ENCODE data around the gene L3MBTL2.

Gene L3MBTL2

DNA sequence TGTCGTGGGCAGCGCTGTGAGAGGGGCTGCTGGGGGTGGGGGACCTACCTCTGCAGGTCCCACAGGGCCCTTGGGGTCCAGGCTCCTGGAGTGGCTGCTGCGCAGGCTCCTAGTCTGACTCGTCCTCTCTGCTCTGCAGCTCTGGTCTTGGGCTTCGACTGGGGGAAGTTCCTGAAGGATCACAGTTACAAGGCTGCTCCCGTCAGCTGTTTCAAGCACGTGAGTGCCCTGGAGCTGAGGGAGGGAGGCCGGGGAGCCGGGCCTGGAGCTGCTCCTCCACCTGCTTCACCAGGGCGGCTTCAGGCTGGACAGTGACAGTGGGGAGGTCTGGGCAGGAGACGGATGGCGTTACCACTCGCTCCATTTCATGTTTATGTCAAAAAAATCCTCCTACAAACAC is 11.9 kb downstream of the L3MBTL2 start:
- no peak overlapping the region for H3K9ac ChIP-seq (ENCODE audit: low read length)

DNA sequence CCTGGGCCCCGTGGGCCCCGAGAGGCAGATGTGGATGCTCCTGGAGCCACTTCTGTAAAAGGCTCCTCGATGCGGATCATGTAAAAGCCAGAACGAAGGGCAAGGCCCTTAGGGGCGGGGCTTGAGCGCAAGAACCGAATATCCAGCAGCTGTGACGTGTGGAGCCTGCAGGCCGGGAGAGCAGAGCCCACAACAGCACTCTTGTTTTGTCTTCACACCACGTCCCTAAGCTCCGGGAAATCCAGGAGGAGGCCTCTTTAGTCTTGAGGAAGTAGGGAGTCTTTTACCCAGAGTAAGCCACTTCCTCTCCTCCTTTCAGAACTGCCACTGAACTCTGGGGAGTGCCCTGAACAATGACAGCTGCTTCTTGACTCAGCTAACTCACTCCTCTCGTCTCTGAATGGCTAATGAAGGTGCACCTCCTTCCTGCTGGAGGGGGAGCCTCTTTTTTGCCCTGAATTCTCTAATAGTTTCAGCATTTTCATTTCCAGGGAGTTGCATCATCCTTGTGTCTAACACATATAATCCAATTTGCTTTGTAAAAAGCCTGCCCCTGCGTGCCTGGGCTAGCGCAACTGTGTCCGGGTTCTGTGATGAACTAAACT is 12.5 kb downstream of the L3MBTL2 start:
- no peaks in the 10 kb centered on the region for H3K9me3 ChIP-seq (ENCODE audit: insufficient read depth, low read length)

More for the DNA sequence above, 11.9 kb downstream of the L3MBTL2 start:
- H3K79me2 ChIP-seq (ENCODE audit: insufficient read depth, low read length): no peaks in the 10 kb centered on the region
- no peaks in the 10 kb centered on the region for H3K27me3 ChIP-seq (ENCODE audit: low read length)
- H3F3A ChIP-seq (ENCODE audit: insufficient read depth): no peaks in the 10 kb centered on the region
- TF ChIP-seq, protein P1, sequence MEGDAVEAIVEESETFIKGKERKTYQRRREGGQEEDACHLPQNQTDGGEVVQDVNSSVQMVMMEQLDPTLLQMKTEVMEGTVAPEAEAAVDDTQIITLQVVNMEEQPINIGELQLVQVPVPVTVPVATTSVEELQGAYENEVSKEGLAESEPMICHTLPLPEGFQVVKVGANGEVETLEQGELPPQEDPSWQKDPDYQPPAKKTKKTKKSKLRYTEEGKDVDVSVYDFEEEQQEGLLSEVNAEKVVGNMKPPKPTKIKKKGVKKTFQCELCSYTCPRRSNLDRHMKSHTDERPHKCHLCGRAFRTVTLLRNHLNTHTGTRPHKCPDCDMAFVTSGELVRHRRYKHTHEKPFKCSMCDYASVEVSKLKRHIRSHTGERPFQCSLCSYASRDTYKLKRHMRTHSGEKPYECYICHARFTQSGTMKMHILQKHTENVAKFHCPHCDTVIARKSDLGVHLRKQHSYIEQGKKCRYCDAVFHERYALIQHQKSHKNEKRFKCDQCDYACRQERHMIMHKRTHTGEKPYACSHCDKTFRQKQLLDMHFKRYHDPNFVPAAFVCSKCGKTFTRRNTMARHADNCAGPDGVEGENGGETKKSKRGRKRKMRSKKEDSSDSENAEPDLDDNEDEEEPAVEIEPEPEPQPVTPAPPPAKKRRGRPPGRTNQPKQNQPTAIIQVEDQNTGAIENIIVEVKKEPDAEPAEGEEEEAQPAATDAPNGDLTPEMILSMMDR (IDR thresholded peaks at IDR 0.05; ENCODE audit: insufficient read depth, low read length, poor library complexity, severe bottlenecking): no peak
- no peak for TF ChIP-seq EZH2phosphoT487 (conservative IDR thresholded peaks at IDR 0.05; ENCODE audit: low read length)
- no peak overlapping the region for H3K4me2 ChIP-seq (ENCODE audit: low read depth, low read length, poor library complexity, severe bottlenecking)
- no peak overlapping the region for H3K27ac ChIP-seq (ENCODE audit: low read depth, low read length)
- H4K20me1 ChIP-seq (ENCODE audit: low read depth, low read length): no peaks in the 10 kb centered on the region
- no peaks in the 10 kb centered on the region for H3K9me2 ChIP-seq (replicated peaks; ENCODE audit: insufficient read depth, low read length)
- no peak overlapping the region for H2AFZ ChIP-seq (ENCODE audit: low read depth, low read length, severe bottlenecking)
- no peak overlapping the region for H3K4me3 ChIP-seq (ENCODE audit: insufficient read depth, low read length, poor library complexity, severe bottlenecking)
- H3K36me3 ChIP-seq (ENCODE audit: low read length): peaks cover 6% of the 10 kb centered on the region; the same call in 1 of the 2 replicates
- no peaks in the 10 kb centered on the region for H3K9me3 ChIP-seq (ENCODE audit: insufficient read depth, low read length)

DNA sequence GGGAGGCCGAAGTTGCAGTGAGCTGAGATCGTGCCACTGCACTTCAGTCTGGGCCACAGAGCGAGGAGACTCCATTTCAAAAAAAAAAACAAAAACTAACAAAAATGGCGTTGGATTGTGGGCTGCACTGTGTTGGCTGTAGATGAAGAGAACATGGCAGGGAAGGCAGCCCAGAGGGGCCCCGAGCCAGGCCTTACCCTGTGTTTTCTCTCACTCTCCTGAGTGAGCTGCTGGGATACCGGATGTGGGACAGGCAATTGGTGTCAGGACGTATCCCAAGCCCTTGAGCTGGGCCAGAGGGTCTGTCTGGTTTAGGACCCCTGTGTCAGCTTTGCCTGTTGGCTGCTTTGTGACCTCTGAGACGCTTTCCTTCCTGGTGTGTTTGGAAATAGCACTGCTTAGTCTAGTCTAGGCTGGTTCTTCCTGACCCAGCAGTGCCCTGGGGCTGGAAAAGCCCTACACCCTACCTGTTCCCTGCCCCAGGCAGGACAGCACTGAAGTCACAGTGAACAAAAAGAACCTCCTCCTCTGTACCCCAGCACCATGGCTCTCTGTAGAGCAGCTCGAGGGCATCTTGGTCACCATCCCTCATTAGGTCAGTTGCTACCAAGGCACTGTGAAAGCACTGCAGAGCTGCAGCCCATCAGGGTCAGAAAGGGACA is 17.9 kb downstream of the L3MBTL2 start:
- no peak overlapping the region for H3K4me2 ChIP-seq (ENCODE audit: low read depth, low read length, poor library complexity, severe bottlenecking)
- no peaks in the 10 kb centered on the region for H4K20me1 ChIP-seq (ENCODE audit: low read depth, low read length)
- no peaks in the 10 kb centered on the region for H3F3A ChIP-seq (ENCODE audit: insufficient read depth)
- H3K27ac ChIP-seq (ENCODE audit: low read depth, low read length): no peak overlapping the region
- H3K4me3 ChIP-seq (ENCODE audit: insufficient read depth, low read length, poor library complexity, severe bottlenecking): no peak overlapping the region
- no peak for TF ChIP-seq EZH2phosphoT487 (conservative IDR thresholded peaks at IDR 0.05; ENCODE audit: low read length)
- no peaks in the 10 kb centered on the region; the same call in 1 of the 2 replicates for H3K36me3 ChIP-seq (ENCODE audit: low read length)
- H2AFZ ChIP-seq (ENCODE audit: low read depth, low read length, severe bottlenecking): no peak overlapping the region
- H3K9ac ChIP-seq (ENCODE audit: low read length): no peak overlapping the region
- no peaks in the 10 kb centered on the region for H3K27me3 ChIP-seq (ENCODE audit: low read length)
- H3K9me2 ChIP-seq (replicated peaks; ENCODE audit: insufficient read depth, low read length): no peaks in the 10 kb centered on the region
- H3K79me2 ChIP-seq (ENCODE audit: insufficient read depth, low read length): no peaks in the 10 kb centered on the region
- no peaks in the 10 kb centered on the region for H3K9me3 ChIP-seq (ENCODE audit: insufficient read depth, low read length)

More for the DNA sequence above, 12.5 kb downstream of the L3MBTL2 start:
- Histone ChIP-seq H3K27me3 (ENCODE audit: low read length) (no peaks in the 10 kb centered on the region), H4K20me1 (ENCODE audit: low read depth, low read length) (no peaks in the 10 kb centered on the region), H3K4me3 (ENCODE audit: insufficient read depth, low read length, poor library complexity, severe bottlenecking) (no peak overlapping the region), H2AFZ (ENCODE audit: low read depth, low read length, severe bottlenecking) (no peak overlapping the region), H3K9ac (ENCODE audit: low read length) (no peak overlapping the region), H3K27ac (ENCODE audit: low read depth, low read length) (no peak overlapping the region), H3K79me2 (ENCODE audit: insufficient read depth, low read length) (no peaks in the 10 kb centered on the region), H3K4me2 (ENCODE audit: low read depth, low read length, poor library complexity, severe bottlenecking) (no peak overlapping the region), H3K36me3 (ENCODE audit: low read length) (peaks cover 6% of the 10 kb centered on the region; the same call in 1 of the 2 replicates), H3K9me2 (replicated peaks; ENCODE audit: insufficient read depth, low read length) (no peaks in the 10 kb centered on the region), H3F3A (ENCODE audit: insufficient read depth) (no peaks in the 10 kb centered on the region)
- TF ChIP-seq, protein P1 (IDR thresholded peaks at IDR 0.05; ENCODE audit: insufficient read depth, low read length, poor library complexity, severe bottlenecking): no peak
- no peak for TF ChIP-seq EZH2phosphoT487 (conservative IDR thresholded peaks at IDR 0.05; ENCODE audit: low read length)

DNA sequence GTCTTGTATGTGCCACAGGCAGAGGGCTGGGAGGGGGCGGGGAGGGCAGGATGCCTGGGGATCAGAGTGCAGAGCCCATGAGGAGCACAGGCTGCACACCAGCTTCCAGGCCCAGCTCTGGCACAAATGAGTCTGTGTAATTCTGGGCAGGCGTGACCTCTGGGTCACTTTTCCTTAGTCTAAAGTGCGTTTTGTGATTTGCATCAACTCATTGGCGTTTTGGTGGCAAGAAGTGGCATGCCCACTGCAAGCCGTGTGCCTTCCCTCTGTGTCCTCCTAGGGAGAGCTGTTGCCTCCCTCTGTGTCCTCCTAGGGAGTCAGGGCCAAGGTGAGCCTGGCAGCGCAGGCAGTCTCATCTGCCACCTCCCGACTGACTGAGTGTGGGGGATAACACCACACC is 18.4 kb downstream of the L3MBTL2 start:
- H3K36me3 ChIP-seq (ENCODE audit: low read length): no peaks in the 10 kb centered on the region; the same call in 1 of the 2 replicates
- no peak for TF ChIP-seq EZH2phosphoT487 (conservative IDR thresholded peaks at IDR 0.05; ENCODE audit: low read length)
- TF ChIP-seq, protein P1 (IDR thresholded peaks at IDR 0.05; ENCODE audit: insufficient read depth, low read length, poor library complexity, severe bottlenecking): no peak
- no peak overlapping the region for H3K4me2 ChIP-seq (ENCODE audit: low read depth, low read length, poor library complexity, severe bottlenecking)
- H3K79me2 ChIP-seq (ENCODE audit: insufficient read depth, low read length): no peaks in the 10 kb centered on the region
- H2AFZ ChIP-seq (ENCODE audit: low read depth, low read length, severe bottlenecking): no peak overlapping the region
- no peak overlapping the region for H3K27ac ChIP-seq (ENCODE audit: low read depth, low read length)
- H3K9ac ChIP-seq (ENCODE audit: low read length): no peak overlapping the region
- no peaks in the 10 kb centered on the region for H3K9me2 ChIP-seq (replicated peaks; ENCODE audit: insufficient read depth, low read length)
- no peak overlapping the region for H3K4me3 ChIP-seq (ENCODE audit: insufficient read depth, low read length, poor library complexity, severe bottlenecking)
- no peaks in the 10 kb centered on the region for H3K27me3 ChIP-seq (ENCODE audit: low read length)
- H3K9me3 ChIP-seq (ENCODE audit: insufficient read depth, low read length): no peaks in the 10 kb centered on the region
- H3F3A ChIP-seq (ENCODE audit: insufficient read depth): no peaks in the 10 kb centered on the region
- H4K20me1 ChIP-seq (ENCODE audit: low read depth, low read length): no peaks in the 10 kb centered on the region
